ENCODE results near the gene NLRP14. TPM values are rescaled to one million over a fixed set of nuclear protein-coding genes. Genes with fewer than 3 reads are reported as not detected.

Gene NLRP14
- total RNA-seq, 4 donors from 2014 or later = 0.24 to 0.35 TPM; not detected in 2

GRCh38 chr11:6991227-6991626 is 29.1 kb upstream of the NLRP14 start:
- intact Hi-C loops (cut with DNase I; ENCODE audit: low total_unique reads) = no loop called here
- H3K27ac ChIP-seq = no peak overlapping the region
- TF ChIP-seq CTCF (IDR thresholded peaks at IDR 0.05) (no peak), POLR2A (IDR thresholded peaks at IDR 0.05) (no peak)

GRCh38 chr11:6992026-6992425 is 28.3 kb upstream of the NLRP14 start:
- peak overlapping the region; percentile 29 to 64 for H3K27ac ChIP-seq
- no peaks in the 10 kb centered on the region for H3K4me1 ChIP-seq
- no peak for DNase-seq
- no peak overlapping the region for H3K4me3 ChIP-seq
- no peaks in the 10 kb centered on the region for H3K9me3 ChIP-seq
- no peaks in the 10 kb centered on the region for H3K27me3 ChIP-seq
- TF ChIP-seq CTCF (IDR thresholded peaks at IDR 0.05) (no peak), POLR2A (IDR thresholded peaks at IDR 0.05) (no peak)
- intact Hi-C loops (cut with DNase I; ENCODE audit: low total_unique reads) = no loop called here
- no peaks in the 10 kb centered on the region for H3K36me3 ChIP-seq

More at GRCh38 chr11:6991227-6991626, 29.1 kb upstream of the NLRP14 start:
- no peaks in the 10 kb centered on the region for H3K9me3 ChIP-seq
- H3K27me3 ChIP-seq = no peaks in the 10 kb centered on the region
- DNase-seq = no peak
- H3K36me3 ChIP-seq = no peaks in the 10 kb centered on the region
- H3K4me1 ChIP-seq = no peaks in the 10 kb centered on the region
- H3K4me3 ChIP-seq = no peak overlapping the region

- Histone ChIP-seq H3K27ac (peak overlapping the region; percentile 29 to 64), H3K4me1 (no peaks in the 10 kb centered on the region), H3K36me3 (no peaks in the 10 kb centered on the region), H3K4me3 (no peak overlapping the region), H3K27me3 (no peaks in the 10 kb centered on the region), H3K9me3 (no peaks in the 10 kb centered on the region)
- DNase-seq = peak in 1 of 2 donors; percentile 13
- TF ChIP-seq POLR2A (IDR thresholded peaks at IDR 0.05) = no peak
- TF ChIP-seq CTCF (IDR thresholded peaks at IDR 0.05) = no peak
- intact Hi-C loops (cut with DNase I; ENCODE audit: low total_unique reads) = no loop called here
Observed at GRCh38 chr11:6992457-6993417, 27.5 kb upstream of the NLRP14 start.

GRCh38 chr11:6995703-6996102 is 24.6 kb upstream of the NLRP14 start:
- no peak for DNase-seq
- Histone ChIP-seq H3K4me1 (no peaks in the 10 kb centered on the region), H3K9me3 (no peaks in the 10 kb centered on the region), H3K27ac (no peak overlapping the region), H3K27me3 (no peaks in the 10 kb centered on the region), H3K4me3 (no peak overlapping the region), H3K36me3 (no peaks in the 10 kb centered on the region)
- intact Hi-C loops (cut with DNase I; ENCODE audit: low total_unique reads) = no loop called here
- no peak for TF ChIP-seq CTCF (IDR thresholded peaks at IDR 0.05)
- no peak for TF ChIP-seq POLR2A (IDR thresholded peaks at IDR 0.05)

- Histone ChIP-seq H3K27ac (no peak overlapping the region), H3K4me1 (no peaks in the 10 kb centered on the region), H3K27me3 (no peaks in the 10 kb centered on the region), H3K9me3 (no peaks in the 10 kb centered on the region), H3K36me3 (no peaks in the 10 kb centered on the region), H3K4me3 (no peak overlapping the region)
- intact Hi-C loops (cut with DNase I; ENCODE audit: low total_unique reads) = no loop called here
- DNase-seq = no peak
- TF ChIP-seq POLR2A (IDR thresholded peaks at IDR 0.05) (no peak), CTCF (IDR thresholded peaks at IDR 0.05) (no peak)
Observed at GRCh38 chr11:7004482-7004881, 15.8 kb upstream of the NLRP14 start.
